NB4 (cell line): Measurements from ENCODE around the gene GAS2L3.

Experiments
- DNase-seq: peaks from one replicate; pipeline ENCODE4 v3.0.0; 2010; ENCODE audit warnings: low read depth
- H3K4me3 ChIP-seq: one replicate; pipeline ENCODE4 v1.5.1; 2011; ENCODE audit warnings: mild to moderate bottlenecking, low read depth, low read length, moderate library complexity
- CTCF ChIP-seq: IDR thresholded peaks from one replicate; pipeline ENCODE4 v1.5.1; 2012; ENCODE audit warnings: low read depth, low read length
- MAX ChIP-seq: IDR thresholded peaks from 2 replicates; pipeline ENCODE4 v1.6.1; 2011; ENCODE audit warnings: low read depth, low read length
- MYC ChIP-seq: IDR thresholded peaks from 2 replicates; pipeline ENCODE4 v1.6.1; 2011; ENCODE audit warnings: low read depth, low read length
- POLR2A ChIP-seq: IDR thresholded peaks from 2 replicates; pipeline ENCODE4 v1.6.1; 2011; ENCODE audit warnings: mild to moderate bottlenecking; ENCODE audit not compliant: insufficient read length; ENCODE audit errors: extremely low read depth

Gene GAS2L3

GRCh38 chr12:100651108-100651507 lies 77.6 kb downstream of the GAS2L3 start:
- no peak overlapping the region for H3K4me3 ChIP-seq
- no peak for DNase-seq
- peak; percentile 35 for TF ChIP-seq CTCF
- no peak for TF ChIP-seq MAX
- TF ChIP-seq POLR2A, result no peak
- TF ChIP-seq MYC, result no peak

GRCh38 chr12:100651694-100652093 lies 78.2 kb downstream of the GAS2L3 start:
- no peak for DNase-seq
- H3K4me3 ChIP-seq, result no peak overlapping the region
- TF ChIP-seq POLR2A (no peak), MYC (no peak), MAX (no peak), CTCF (no peak)

- H3K4me3 ChIP-seq, result no peak overlapping the region
- TF ChIP-seq MAX (no peak), MYC (no peak), CTCF (no peak), POLR2A (no peak)
- DNase-seq, result no peak
Observed at GRCh38 chr12:100652488-100652887, 79.0 kb downstream of the GAS2L3 start.

GRCh38 chr12:100656141-100656540 lies 82.7 kb downstream of the GAS2L3 start:
- no peak for DNase-seq
- TF ChIP-seq MAX, result no peak
- no peak for TF ChIP-seq POLR2A
- no peak for TF ChIP-seq MYC
- TF ChIP-seq CTCF, result no peak
- no peak overlapping the region for H3K4me3 ChIP-seq

GRCh38 chr12:100656856-100657255 lies 83.4 kb downstream of the GAS2L3 start:
- no peak overlapping the region for H3K4me3 ChIP-seq
- TF ChIP-seq POLR2A, result no peak
- no peak for TF ChIP-seq MAX
- TF ChIP-seq CTCF, result no peak
- no peak for TF ChIP-seq MYC
- no peak for DNase-seq

GRCh38 chr12:100661300-100661951 lies 87.9 kb downstream of the GAS2L3 start:
- TF ChIP-seq MAX (no peak), CTCF (no peak), POLR2A (no peak), MYC (no peak)
- no peak for DNase-seq
- no peak overlapping the region for H3K4me3 ChIP-seq
